NCI-H2196 treated with DMSO at 0.1 percent for 48 hours (cell line): ENCODE results near the gene RUVBL2.

ENCODE experiments used
- DNase-seq: peaks from one replicate; lab custom pipeline; 2025; ENCODE audit not compliant: unreplicated experiment; lab: John Stamatoyannopoulos, UW

RUVBL2 gene

DNA sequence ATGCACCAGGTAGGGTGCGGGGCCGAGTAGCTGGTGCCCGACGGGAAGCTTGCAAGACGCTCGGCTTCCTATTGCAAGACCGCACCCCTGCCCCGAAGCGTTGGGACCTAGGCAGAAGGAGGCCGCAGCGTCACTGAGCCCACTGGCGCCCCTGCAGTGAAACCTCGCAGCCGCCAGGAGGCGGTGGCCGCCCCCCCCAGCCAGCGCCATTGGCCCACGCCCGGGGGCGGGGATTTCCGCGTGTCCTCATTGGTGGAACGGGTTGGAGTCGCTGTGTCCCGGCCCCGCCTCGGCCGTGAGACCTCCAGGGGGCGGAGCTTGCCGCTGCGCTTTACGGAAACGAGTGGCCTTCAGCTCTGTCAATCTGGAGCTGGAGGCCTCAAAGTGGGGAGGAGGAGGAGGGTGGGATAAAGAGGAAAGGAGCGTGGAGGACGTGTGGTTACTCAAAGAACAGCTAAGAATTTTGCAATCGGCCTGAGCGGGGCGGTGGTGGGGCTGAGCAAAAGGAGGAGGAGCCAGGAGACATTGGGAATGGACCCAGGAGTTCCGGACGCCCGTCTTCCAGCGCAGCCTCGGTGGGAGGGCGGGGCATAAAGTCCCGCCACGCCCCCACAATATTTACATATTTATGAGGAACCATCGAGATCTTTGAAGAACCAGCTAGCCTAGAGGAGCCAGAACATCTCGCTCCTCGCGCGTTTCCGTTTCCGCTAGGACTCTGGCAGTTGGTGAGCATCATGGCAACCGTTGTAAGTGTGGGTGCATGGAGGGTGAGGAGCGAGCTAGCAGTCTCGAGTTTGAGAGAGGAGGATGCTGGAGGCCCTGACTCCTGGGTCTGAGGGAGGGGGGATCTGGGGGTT is at the start of gene RUVBL2, which contains the start of gene GYS1:
TSS of gene RUVBL2 (plus strand) at position 713 of the 860 bp plus-strand sequence. CDS start at position 738, 25 bp downstream.
TSS of gene GYS1 (minus strand) at position 135 of the 860 bp plus-strand sequence. CDS start 197 bp downstream, outside the sequence.
- DNase-seq, result peak; percentile 99

DNA sequence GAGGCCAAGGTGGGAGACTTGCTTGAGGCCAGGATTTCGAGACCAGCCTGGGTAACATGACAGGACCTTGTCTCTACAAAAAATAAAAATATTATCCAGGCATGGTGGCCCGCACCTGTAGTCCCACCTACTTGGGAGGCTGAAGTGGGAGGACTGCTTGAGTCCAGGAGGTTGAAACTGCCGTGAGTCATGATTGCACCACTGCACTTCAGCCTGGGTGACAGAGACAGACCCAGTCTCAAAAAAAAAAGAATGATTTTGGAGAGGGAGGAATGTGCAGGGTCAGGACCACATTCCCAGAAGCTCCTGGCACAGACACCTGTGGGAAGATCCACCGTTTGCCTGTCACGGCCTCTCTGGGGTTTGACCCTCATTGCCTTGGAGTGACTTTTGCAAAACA is 48.3 kb upstream of the RUVBL2 start:
- no peak for DNase-seq

DNA sequence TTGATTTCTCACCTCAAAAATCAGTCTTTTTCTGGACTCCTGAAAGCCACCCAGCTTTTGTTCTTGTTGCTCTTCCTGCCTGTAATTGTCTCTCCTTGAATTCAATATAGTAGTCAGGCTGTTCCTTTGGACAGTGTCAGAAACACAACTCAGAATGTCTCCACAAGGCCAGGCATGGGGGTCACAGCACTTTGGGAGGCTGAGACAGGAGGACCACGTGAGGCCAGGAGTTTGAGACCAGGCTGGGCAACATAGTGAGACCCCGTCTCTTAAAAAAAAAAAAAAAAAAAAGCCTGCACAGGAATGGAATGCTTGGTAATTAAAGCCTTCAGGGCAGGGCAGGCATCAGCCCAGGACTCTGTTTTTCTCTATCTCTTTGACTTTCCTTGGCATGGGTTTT is 47.9 kb upstream of the RUVBL2 start:
- no peak for DNase-seq

GRCh38 chr19:48946463-48947257 is 47.0 kb upstream of the RUVBL2 start:
- no peak for DNase-seq

DNA sequence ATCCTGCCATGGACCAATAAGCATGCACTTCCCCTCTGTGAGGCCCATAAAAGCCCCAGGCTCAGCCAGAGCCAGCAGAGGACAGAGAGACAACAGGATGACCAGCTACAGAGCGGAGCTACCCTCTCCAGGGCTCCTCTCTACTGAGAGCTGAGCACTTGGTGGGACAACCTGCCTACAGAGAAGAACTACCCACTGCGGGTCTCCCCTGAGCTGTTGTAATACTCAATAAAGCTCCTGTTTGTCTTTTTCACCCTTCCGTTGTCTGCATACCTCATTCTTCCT is 46.5 kb upstream of the RUVBL2 start:
- no peak for DNase-seq

- no peak for DNase-seq
These were observed 43.5 kb upstream of the RUVBL2 start for GRCh38 chr19:48950159-48950558.

GRCh38 chr19:48950830-48951519 is 42.7 kb upstream of the RUVBL2 start:
- no peak for DNase-seq

DNA sequence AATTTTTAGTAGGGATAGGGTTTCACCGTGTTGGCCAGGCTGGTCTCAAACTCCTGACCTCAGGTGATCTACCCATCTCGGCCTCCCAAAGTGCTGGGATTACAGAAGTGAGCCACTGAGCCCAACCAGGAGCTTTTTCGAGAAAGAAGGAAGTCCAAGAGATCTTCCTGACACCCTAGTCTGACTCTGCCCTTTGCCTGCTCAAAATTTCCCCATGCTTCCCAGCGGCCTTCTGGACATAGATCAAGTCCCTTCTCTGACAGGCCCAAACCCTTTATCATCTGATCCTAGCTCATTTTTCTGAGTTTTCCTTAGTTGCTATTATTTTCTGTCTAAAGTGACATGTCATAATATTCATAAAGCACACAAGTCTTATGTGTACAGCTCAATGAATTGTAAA is 40.5 kb upstream of the RUVBL2 start:
- DNase-seq, result no peak

DNA sequence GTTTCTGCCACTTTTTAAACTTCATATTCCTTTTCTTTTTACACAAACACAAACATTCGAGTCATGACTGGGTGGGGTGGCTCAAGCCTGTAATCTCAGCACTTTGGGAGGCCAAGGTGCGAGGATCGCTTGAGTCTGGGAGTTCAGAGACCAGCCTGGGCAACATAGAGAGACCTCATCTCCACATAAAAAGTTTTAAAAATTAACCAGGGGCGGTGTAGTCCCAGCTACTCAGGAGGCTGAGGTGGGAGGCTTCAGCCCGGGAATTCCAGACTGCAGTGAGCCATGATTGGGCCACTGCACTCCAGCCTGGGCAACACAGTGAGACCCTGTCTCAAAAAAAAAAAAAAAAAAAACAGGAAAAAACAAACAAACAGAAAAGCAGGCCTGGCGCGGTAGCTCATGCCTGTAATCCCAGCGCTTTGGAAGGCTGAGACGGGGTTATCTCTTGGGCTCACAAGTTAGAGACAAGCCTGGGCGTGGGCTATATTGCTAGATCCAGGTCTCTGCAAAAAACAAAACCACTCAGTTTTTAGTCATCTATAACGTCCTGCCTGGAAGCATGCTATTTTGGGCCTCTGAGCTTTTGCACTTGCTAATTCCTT is 39.6 kb upstream of the RUVBL2 start:
- DNase-seq, result no peak

- peak; percentile 93 for DNase-seq
These were observed 38.9 kb upstream of the RUVBL2 start, which contains the start of gene BAX for GRCh38 chr19:48954595-48955307. BAX (plus strand) TSS chr19:48954875; CDS start chr19:48954929, 54 bp downstream.

DNA sequence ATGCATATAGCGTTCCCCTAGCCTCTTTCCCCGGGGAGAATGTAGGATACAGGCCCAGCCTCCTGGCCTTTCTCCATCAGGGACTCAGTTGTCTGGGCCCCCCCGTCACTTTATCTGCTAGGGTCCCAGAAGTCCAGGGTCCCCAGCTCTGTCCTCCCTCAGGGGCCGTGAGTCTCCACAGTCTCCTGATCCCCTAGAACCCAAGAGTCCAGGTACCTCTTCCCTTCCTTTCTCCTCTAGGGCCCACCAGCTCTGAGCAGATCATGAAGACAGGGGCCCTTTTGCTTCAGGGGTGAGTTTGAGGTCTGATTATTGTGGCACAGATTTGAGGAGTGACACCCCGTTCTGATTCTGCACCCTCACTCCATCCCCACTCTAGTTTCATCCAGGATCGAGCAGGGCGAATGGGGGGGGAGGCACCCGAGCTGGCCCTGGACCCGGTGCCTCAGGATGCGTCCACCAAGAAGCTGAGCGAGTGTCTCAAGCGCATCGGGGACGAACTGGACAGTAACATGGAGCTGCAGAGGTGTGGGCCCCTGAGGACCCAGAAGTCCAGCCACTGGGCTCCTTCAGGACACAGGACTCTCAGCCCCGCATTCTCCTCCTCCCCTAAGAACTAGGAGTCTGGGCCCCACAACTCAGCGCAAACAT is 38.3 kb upstream of the RUVBL2 start:
- no peak for DNase-seq

GRCh38 chr19:48958006-48958405 is 35.7 kb upstream of the RUVBL2 start:
- no peak for DNase-seq

- no peak for DNase-seq
These were observed 34.1 kb upstream of the RUVBL2 start for GRCh38 chr19:48959341-48960239.

DNA sequence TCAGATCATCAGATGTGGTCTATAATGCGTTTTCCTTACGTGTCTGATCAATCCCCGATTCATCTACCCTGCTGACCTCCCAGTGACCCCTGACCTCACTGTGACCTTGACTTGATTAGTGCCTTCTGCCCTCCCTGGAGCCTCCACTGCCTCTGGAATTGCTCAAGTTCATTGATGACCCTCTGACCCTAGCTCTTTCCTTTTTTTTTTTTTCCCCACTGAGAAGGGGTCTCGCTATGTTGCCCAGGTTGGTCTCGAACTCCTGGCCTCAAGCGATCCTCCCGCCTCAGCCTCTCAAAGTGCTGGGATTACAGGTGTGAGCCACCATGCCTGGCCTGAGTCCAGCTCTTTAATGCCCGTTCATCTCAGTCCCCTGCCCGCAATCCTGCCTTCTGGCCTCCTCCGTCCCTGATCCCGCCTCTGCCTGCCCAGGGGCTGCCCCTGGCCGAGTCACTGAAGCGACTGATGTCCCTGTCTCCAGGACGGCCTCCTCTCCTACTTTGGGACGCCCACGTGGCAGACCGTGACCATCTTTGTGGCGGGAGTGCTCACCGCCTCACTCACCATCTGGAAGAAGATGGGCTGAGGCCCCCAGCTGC is 32.5 kb upstream of the RUVBL2 start:
- no peak for DNase-seq

DNA sequence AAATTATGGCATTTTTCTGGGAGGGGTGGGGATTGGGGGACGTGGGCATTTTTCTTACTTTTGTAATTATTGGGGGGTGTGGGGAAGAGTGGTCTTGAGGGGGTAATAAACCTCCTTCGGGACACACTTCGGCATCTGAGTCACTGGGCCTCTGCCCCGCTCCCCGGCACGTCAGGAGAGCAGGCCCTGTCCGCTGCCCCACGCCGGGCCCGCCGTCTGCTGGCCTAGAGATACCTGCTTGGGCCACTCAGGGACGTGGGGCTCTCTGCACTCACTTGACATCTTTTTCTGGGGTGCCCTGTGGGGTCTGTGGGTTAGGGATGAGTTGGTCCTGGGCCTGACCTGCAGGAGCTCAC is 32.0 kb upstream of the RUVBL2 start:
- no peak for DNase-seq

DNA sequence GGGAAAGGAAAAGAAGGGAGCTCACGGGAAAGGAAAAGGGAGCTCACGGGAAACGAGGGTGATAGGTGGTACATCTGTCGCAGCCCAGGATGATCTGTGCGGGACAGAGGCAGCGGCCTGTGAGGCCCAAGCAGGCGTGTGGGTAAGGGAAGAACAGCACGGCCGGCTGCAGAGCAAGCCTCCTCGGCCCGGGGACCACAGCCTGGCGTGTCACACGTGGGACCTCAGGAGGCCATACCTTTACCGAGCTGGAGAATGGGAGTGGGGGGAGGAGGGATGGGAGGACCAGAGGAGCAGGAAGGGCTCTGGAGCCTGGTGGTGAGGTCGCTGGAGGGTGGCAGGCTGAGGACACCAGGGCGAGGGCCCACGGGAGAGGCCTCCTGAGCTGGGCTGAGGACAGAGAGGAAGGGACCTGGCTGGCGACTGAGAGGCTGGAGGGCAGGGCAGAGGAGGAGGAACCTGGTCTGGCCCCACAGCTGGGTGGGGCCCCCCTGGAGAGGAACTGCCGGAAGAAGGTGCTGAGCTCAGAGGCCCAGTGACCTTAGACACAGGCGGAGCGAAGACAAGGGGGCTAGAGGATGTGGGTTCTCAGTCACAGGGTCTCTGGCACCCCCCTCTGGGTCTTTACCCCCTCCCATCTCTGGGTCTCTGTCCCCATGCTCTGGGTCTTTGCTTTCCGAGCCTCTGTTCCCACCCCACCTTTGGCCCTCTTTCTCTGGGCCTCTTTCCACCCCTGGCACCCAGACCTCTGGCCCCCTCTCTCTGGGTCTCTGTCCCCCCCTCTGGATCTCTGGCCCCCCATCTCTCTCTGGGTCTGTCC is 31.4 kb upstream of the RUVBL2 start:
- no peak for DNase-seq

- DNase-seq, result no peak
These were observed 30.9 kb upstream of the RUVBL2 start for GRCh38 chr19:48962849-48963165.
